GM18520 (cell line): ENCODE results near the gene TUBGCP2.
"Not testable (repeated sequence)": the region's sequence is repeated elsewhere in the genome, so short reads cannot be mapped to it uniquely, and the experiment has no call there.

Experiments used
- ATAC-seq: cut with Tn5 transposase; IDR thresholded peaks from one replicate; pipeline ENCODE4 v1.9.1; 2021; ENCODE audit not compliant: unreplicated experiment

The TUBGCP2 gene

GRCh38 chr10:133268532-133268931, 40.1 kb downstream of the TUBGCP2 start:
- ATAC-seq, result no peak

DNA sequence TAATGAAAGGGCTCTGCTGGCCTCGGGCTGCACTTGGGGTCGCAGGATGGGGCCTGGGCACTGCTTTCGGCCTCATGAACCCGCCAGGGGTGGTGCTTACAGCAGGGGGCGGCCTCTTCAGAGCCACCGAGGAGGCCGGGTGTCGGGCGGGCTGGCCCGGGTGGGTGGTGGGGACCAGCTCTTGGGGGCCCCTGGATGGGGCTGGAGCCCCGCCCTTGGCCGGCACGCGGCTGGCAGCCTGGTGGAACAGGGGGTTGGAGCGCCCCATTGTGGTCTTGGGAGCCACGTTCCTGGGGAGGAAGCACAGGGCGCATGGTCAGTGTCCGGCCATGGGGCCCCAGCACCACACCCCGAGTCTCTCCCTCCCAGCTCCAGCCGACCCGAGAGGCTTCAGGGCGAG, 40.8 kb downstream of the TUBGCP2 start:
- no peak for ATAC-seq

- no peak for ATAC-seq
These were observed 41.4 kb downstream of the TUBGCP2 start for GRCh38 chr10:133267293-133267692.

GRCh38 chr10:133266056-133266795, 42.4 kb downstream of the TUBGCP2 start:
- ATAC-seq, result no peak

DNA sequence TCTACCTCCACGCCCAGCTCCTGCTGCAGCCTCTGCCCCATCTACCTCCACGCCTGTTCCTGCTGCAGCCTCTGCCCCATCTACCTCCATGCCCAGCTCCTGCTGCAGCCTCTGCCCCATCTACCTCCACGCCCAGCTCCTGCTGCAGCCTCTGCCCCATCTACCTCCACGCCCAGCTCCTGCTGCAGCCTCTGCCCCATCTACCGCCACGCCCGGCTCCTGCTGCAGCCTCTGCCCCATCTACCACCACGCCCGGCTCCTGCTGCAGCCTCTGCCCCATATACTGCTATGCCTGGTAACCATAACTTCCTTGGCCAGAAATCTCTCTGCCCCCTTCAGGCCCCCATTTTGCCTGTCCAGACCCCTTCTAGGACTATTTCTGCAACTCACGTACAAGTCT, 43.6 kb downstream of the TUBGCP2 start:
- ATAC-seq, result not testable (repeated sequence)

DNA sequence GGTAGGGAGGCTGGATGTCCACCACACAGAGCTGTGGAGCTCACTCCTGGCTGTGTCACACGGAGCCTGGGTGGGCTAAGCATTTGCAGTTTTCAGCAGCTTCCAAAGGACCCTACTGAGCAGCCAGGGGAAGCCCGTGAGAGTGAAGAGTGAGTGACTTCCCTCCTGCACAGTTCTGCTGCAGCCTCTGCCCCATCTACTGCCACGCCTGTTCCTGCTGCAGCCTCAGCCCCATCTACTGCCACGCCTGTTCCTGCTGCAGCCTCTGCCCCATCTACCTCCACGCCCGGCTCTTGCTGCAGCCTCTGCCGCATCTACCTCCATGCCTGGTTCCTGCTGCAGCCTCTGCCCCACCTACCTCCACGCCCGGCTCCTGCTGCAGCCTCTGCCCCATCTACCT, 44.2 kb downstream of the TUBGCP2 start:
- no peak for ATAC-seq

DNA sequence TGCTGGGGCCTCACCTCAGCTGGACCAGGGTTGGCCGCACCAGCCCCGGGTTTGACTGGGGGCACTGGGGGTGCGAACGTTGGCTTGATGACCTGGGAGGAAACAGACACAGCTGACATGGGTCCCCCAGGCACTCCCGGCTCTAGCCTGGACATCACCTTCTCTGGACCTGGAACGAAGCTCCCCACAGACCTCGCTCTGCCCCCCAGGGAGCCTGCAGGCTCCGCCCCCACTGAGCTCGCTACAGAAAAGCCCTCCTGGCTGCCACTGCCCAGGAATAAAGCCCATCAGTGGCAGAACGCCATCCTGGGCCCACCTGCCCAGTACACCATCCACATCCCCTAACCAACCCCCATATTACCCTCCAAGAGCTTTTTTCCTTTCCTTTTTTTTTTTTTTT, 45.0 kb downstream of the TUBGCP2 start:
- no peak for ATAC-seq

- no peak for ATAC-seq
These were observed 46.0 kb downstream of the TUBGCP2 start for GRCh38 chr10:133262696-133263095.

- ATAC-seq, result peak; percentile 18
These were observed 46.8 kb downstream of the TUBGCP2 start for GRCh38 chr10:133261726-133262325.

DNA sequence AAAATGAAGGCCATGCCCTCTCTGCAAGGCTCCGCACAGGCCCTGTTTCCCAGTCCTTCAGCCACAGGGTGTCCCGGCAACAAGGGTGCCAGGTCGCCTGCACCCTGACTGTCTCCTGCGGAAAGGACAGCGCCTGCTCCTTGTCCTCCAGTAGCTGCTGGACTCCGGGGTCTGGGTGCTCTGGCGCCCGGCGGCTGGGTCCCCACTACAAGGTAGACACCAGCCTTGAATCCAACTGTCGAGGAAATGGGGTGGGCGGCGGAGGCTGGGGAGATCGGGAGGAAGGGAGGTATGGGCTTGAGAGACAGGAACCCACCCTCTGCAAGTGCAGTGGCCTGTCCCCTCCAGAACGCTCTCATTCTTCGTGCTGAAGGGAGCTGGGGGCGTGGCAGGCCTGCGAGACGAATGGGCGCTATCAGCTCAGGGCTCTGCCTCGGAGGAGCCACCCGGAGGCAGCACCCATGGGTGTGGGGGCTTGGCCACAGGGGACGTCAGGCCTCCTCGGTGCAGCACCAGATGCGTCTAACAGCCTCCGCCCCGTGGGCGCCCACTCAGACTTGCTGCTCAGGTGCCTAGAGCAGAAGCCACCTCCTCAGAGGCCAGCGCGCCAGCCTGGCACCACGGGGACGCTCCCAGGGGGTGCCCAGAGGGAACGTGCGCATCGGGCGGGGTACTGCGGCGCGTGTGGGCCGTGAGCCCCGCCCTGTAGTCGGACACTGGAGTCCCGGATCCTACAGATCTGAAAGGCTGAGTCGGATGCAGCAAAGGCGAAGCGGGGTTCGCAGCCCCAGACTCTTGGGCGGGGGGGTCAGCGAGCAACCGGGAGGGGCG, 47.6 kb downstream of the TUBGCP2 start:
- ATAC-seq, result peak; percentile 64

DNA sequence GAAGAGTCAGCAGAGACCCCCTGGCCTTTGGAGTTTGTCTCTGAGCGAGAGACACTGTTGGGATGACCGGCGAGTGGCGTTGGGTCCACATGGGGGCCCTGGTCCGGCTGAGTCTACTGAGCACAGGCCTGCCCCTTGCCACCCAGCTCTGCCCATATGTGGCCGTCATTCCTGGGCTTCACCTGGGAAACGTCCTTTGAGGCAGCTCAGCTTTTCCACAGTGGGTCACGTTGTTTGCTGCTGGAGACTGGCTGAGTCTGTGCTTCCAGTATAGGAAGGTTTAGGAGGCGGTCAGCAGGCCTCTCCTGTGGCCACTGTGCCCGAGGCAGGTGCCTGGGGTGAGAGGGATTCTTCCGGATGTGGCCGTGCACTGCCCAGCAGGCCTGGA, 49.1 kb downstream of the TUBGCP2 start:
- no peak for ATAC-seq

GRCh38 chr10:133258818-133259601, 49.7 kb downstream of the TUBGCP2 start:
- no peak for ATAC-seq

- ATAC-seq, result no peak
These were observed 50.4 kb downstream of the TUBGCP2 start for GRCh38 chr10:133258066-133258817.

GRCh38 chr10:133257489-133258065, 51.1 kb downstream of the TUBGCP2 start:
- no peak for ATAC-seq

DNA sequence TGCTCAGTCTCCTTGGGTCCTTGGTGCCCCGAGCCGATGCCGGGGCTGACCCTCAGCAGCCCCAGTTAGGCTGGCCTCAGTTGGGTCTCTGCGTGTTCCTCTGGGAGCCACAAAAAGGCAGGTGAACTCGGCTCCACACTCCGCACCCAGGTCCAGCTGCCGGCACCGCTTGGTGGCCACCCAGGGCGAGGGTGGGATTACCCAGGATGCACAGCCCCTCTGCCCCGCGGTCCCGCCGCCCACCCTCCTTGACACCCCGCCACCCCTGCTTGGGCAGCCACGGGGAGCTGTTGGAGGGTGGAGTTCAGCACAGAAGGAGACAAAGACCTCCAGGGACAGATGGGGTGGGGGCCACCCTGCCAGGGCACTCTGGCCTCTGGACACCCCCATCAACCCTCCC, 53.3 kb downstream of the TUBGCP2 start:
- ATAC-seq, result no peak

- no peak for ATAC-seq
These were observed 54.1 kb downstream of the TUBGCP2 start for GRCh38 chr10:133254421-133255120.

DNA sequence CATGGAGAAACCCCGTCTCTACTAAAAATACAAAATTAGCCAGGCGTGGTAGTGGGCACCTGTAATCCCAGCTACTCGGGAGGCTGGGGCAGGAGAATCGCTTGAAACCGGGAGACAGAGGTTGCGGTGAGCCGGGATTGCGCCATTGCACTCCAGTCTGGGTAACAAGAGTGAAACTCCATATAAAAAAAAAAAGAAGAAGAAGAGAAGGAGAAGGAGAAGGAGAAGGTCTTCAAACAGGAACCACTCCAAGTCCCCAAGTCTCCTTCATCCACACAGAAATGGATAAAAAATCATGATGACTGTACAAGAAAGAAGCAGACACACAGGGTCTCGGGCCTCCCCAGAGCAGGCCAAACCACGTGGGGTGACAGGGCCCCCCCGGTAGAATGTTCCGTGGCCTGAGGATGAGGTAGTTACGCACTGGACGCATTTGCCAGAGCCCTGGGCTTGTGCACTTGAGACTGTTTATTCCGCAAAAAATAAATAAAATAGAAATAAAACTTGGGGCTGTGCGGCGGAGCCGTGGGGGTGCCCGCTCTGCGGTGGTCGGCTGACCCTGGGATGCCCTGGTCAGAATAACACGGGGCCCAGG, 55.2 kb downstream of the TUBGCP2 start:
- no peak for ATAC-seq

GRCh38 chr10:133252223-133252552, 56.5 kb downstream of the TUBGCP2 start:
- ATAC-seq, result no peak
